ENCODE results near the gene PRKCA.

PRKCA gene

GRCh38 chr17:66763056-66763455 lies 460.6 kb downstream of the PRKCA start:
- H3K27me3 ChIP-seq (ENCODE audit: control insufficient read depth in 1 of 2, insufficient read depth in 2 of 2, low read length in 2 of 2): no peaks in the 10 kb centered on the region
- no peaks in the 10 kb centered on the region for H3K9me3 ChIP-seq (ENCODE audit: low read length)
- H3K9ac ChIP-seq (ENCODE audit: low read length): no peak overlapping the region
- no peak overlapping the region for H3K27ac ChIP-seq (ENCODE audit: low read depth, low read length)
- no peaks in the 10 kb centered on the region for H3K4me1 ChIP-seq (ENCODE audit: insufficient read depth, low read length)
- no peak overlapping the region for H3K4me3 ChIP-seq (ENCODE audit: low read depth in 1 of 2, low read length in 2 of 2)
- peaks cover 6% of the 10 kb centered on the region for H3K36me3 ChIP-seq (ENCODE audit: insufficient read depth, low read length)

- H3K9ac ChIP-seq (ENCODE audit: low read length): no peak overlapping the region
- H3K27me3 ChIP-seq (ENCODE audit: control insufficient read depth in 1 of 2, insufficient read depth in 2 of 2, low read length in 2 of 2): no peaks in the 10 kb centered on the region
- no peak overlapping the region for H3K4me3 ChIP-seq (ENCODE audit: low read depth in 1 of 2, low read length in 2 of 2)
- H3K9me3 ChIP-seq (ENCODE audit: low read length): no peaks in the 10 kb centered on the region
- H3K27ac ChIP-seq (ENCODE audit: low read depth, low read length): no peak overlapping the region
- H3K36me3 ChIP-seq (ENCODE audit: insufficient read depth, low read length): peaks cover 6% of the 10 kb centered on the region
- H3K4me1 ChIP-seq (ENCODE audit: insufficient read depth, low read length): no peaks in the 10 kb centered on the region
Measured at GRCh38 chr17:66764506-66764905, 462.1 kb downstream of the PRKCA start.

GRCh38 chr17:66767154-66767933 lies 464.9 kb downstream of the PRKCA start:
- no peaks in the 10 kb centered on the region for H3K4me1 ChIP-seq (ENCODE audit: insufficient read depth, low read length)
- peaks cover 6% of the 10 kb centered on the region for H3K36me3 ChIP-seq (ENCODE audit: insufficient read depth, low read length)
- no peaks in the 10 kb centered on the region for H3K9me3 ChIP-seq (ENCODE audit: low read length)
- no peak overlapping the region for H3K9ac ChIP-seq (ENCODE audit: low read length)
- no peaks in the 10 kb centered on the region for H3K27me3 ChIP-seq (ENCODE audit: control insufficient read depth in 1 of 2, insufficient read depth in 2 of 2, low read length in 2 of 2)
- no peak overlapping the region for H3K27ac ChIP-seq (ENCODE audit: low read depth, low read length)
- H3K4me3 ChIP-seq (ENCODE audit: low read depth in 1 of 2, low read length in 2 of 2): no peak overlapping the region

GRCh38 chr17:66769911-66770310 lies 467.5 kb downstream of the PRKCA start:
- Histone ChIP-seq H3K4me1 (ENCODE audit: insufficient read depth, low read length) (no peaks in the 10 kb centered on the region), H3K27ac (ENCODE audit: low read depth, low read length) (no peak overlapping the region), H3K4me3 (ENCODE audit: low read depth in 1 of 2, low read length in 2 of 2) (no peak overlapping the region), H3K9ac (ENCODE audit: low read length) (no peak overlapping the region), H3K36me3 (ENCODE audit: insufficient read depth, low read length) (peaks cover 20% of the 10 kb centered on the region), H3K9me3 (ENCODE audit: low read length) (no peaks in the 10 kb centered on the region), H3K27me3 (ENCODE audit: control insufficient read depth in 1 of 2, insufficient read depth in 2 of 2, low read length in 2 of 2) (no peaks in the 10 kb centered on the region)

GRCh38 chr17:66772148-66772812 lies 469.9 kb downstream of the PRKCA start:
- Histone ChIP-seq H3K27ac (ENCODE audit: low read depth, low read length) (no peak overlapping the region), H3K36me3 (ENCODE audit: insufficient read depth, low read length) (peaks cover 25% of the 10 kb centered on the region), H3K9ac (ENCODE audit: low read length) (no peak overlapping the region), H3K4me1 (ENCODE audit: insufficient read depth, low read length) (no peaks in the 10 kb centered on the region), H3K27me3 (ENCODE audit: control insufficient read depth in 1 of 2, insufficient read depth in 2 of 2, low read length in 2 of 2) (no peaks in the 10 kb centered on the region), H3K4me3 (ENCODE audit: low read depth in 1 of 2, low read length in 2 of 2) (no peak overlapping the region), H3K9me3 (ENCODE audit: low read length) (no peaks in the 10 kb centered on the region)

- no peak overlapping the region for H3K9ac ChIP-seq (ENCODE audit: low read length)
- H3K9me3 ChIP-seq (ENCODE audit: low read length): no peaks in the 10 kb centered on the region
- H3K36me3 ChIP-seq (ENCODE audit: insufficient read depth, low read length): peaks cover 25% of the 10 kb centered on the region
- H3K4me3 ChIP-seq (ENCODE audit: low read depth in 1 of 2, low read length in 2 of 2): no peak overlapping the region
- H3K27ac ChIP-seq (ENCODE audit: low read depth, low read length): no peak overlapping the region
- no peaks in the 10 kb centered on the region for H3K4me1 ChIP-seq (ENCODE audit: insufficient read depth, low read length)
- H3K27me3 ChIP-seq (ENCODE audit: control insufficient read depth in 1 of 2, insufficient read depth in 2 of 2, low read length in 2 of 2): no peaks in the 10 kb centered on the region
Measured at GRCh38 chr17:66775271-66775670, 472.9 kb downstream of the PRKCA start.

- no peaks in the 10 kb centered on the region for H3K9me3 ChIP-seq (ENCODE audit: low read length)
- H3K27ac ChIP-seq (ENCODE audit: low read depth, low read length): no peak overlapping the region
- no peak overlapping the region for H3K4me3 ChIP-seq (ENCODE audit: low read depth in 1 of 2, low read length in 2 of 2)
- H3K27me3 ChIP-seq (ENCODE audit: control insufficient read depth in 1 of 2, insufficient read depth in 2 of 2, low read length in 2 of 2): no peaks in the 10 kb centered on the region
- H3K9ac ChIP-seq (ENCODE audit: low read length): no peak overlapping the region
- H3K36me3 ChIP-seq (ENCODE audit: insufficient read depth, low read length): peaks cover 25% of the 10 kb centered on the region
- no peaks in the 10 kb centered on the region for H3K4me1 ChIP-seq (ENCODE audit: insufficient read depth, low read length)
Measured at GRCh38 chr17:66775881-66776400, 473.5 kb downstream of the PRKCA start.

GRCh38 chr17:66776999-66777688 lies 474.7 kb downstream of the PRKCA start:
- Histone ChIP-seq H3K36me3 (ENCODE audit: insufficient read depth, low read length) (peaks cover 25% of the 10 kb centered on the region), H3K27ac (ENCODE audit: low read depth, low read length) (no peak overlapping the region), H3K4me3 (ENCODE audit: low read depth in 1 of 2, low read length in 2 of 2) (no peak overlapping the region), H3K9ac (ENCODE audit: low read length) (no peak overlapping the region), H3K9me3 (ENCODE audit: low read length) (no peaks in the 10 kb centered on the region), H3K4me1 (ENCODE audit: insufficient read depth, low read length) (no peaks in the 10 kb centered on the region), H3K27me3 (ENCODE audit: control insufficient read depth in 1 of 2, insufficient read depth in 2 of 2, low read length in 2 of 2) (no peaks in the 10 kb centered on the region)

GRCh38 chr17:66777689-66778225 lies 475.3 kb downstream of the PRKCA start:
- H3K27me3 ChIP-seq (ENCODE audit: control insufficient read depth in 1 of 2, insufficient read depth in 2 of 2, low read length in 2 of 2): no peaks in the 10 kb centered on the region
- no peak overlapping the region for H3K9ac ChIP-seq (ENCODE audit: low read length)
- no peak overlapping the region for H3K4me3 ChIP-seq (ENCODE audit: low read depth in 1 of 2, low read length in 2 of 2)
- no peak overlapping the region for H3K27ac ChIP-seq (ENCODE audit: low read depth, low read length)
- H3K4me1 ChIP-seq (ENCODE audit: insufficient read depth, low read length): no peaks in the 10 kb centered on the region
- H3K36me3 ChIP-seq (ENCODE audit: insufficient read depth, low read length): peaks cover 25% of the 10 kb centered on the region
- H3K9me3 ChIP-seq (ENCODE audit: low read length): no peaks in the 10 kb centered on the region

- no peaks in the 10 kb centered on the region for H3K4me1 ChIP-seq (ENCODE audit: insufficient read depth, low read length)
- no peak overlapping the region for H3K9ac ChIP-seq (ENCODE audit: low read length)
- peaks cover 23% of the 10 kb centered on the region for H3K36me3 ChIP-seq (ENCODE audit: insufficient read depth, low read length)
- H3K9me3 ChIP-seq (ENCODE audit: low read length): no peaks in the 10 kb centered on the region
- H3K27me3 ChIP-seq (ENCODE audit: control insufficient read depth in 1 of 2, insufficient read depth in 2 of 2, low read length in 2 of 2): no peaks in the 10 kb centered on the region
- H3K4me3 ChIP-seq (ENCODE audit: low read depth in 1 of 2, low read length in 2 of 2): no peak overlapping the region
- no peak overlapping the region for H3K27ac ChIP-seq (ENCODE audit: low read depth, low read length)
Measured at GRCh38 chr17:66778531-66779236, 476.3 kb downstream of the PRKCA start.

- Histone ChIP-seq H3K4me1 (ENCODE audit: insufficient read depth, low read length) (no peaks in the 10 kb centered on the region), H3K27me3 (ENCODE audit: control insufficient read depth in 1 of 2, insufficient read depth in 2 of 2, low read length in 2 of 2) (no peaks in the 10 kb centered on the region), H3K27ac (ENCODE audit: low read depth, low read length) (no peak overlapping the region), H3K9ac (ENCODE audit: low read length) (no peak overlapping the region), H3K9me3 (ENCODE audit: low read length) (no peaks in the 10 kb centered on the region), H3K36me3 (ENCODE audit: insufficient read depth, low read length) (peaks cover 18% of the 10 kb centered on the region), H3K4me3 (ENCODE audit: low read depth in 1 of 2, low read length in 2 of 2) (no peak overlapping the region)
Measured at GRCh38 chr17:66779237-66779606, 476.8 kb downstream of the PRKCA start.
